CD14-positive monocyte (primary cell): Measurements from ENCODE around the gene CLIP4. TPM values are rescaled to one million over a fixed set of nuclear protein-coding genes. Genes with fewer than 3 reads are reported as not detected.

Source experiments
- DNase-seq, 3 donors: peaks; one replicate each; pipeline ENCODE4 v3.0.0-alpha.2; 2011 to 2022
- H2AFZ ChIP-seq: 2 replicates; pipeline ENCODE4 v1.6.0; 2012; ENCODE audit warnings: mild to moderate bottlenecking, low read depth, low read length, inconsistent platforms; ENCODE audit not compliant: insufficient read depth, poor library complexity, severe bottlenecking
- H3K27ac ChIP-seq, 2 donors: 1 replicate in 1 of 2; 2 replicates in 1 of 2; pipeline ENCODE4 v1.5.1; 2012 to 2013; ENCODE audit warnings: low read length in 2 of 2, control low read depth in 1 of 2, inconsistent platforms in 1 of 2, low read depth in 1 of 2, mild to moderate bottlenecking in 1 of 2
- H3K27me3 ChIP-seq, 2 donors: one replicate each; pipeline versions ENCODE4 v1.6.0 to v1.6.1; 2011 to 2013; ENCODE audit warnings: low read length in 2 of 2; ENCODE audit not compliant: control insufficient read depth in 2 of 2, insufficient read depth in 2 of 2
- H3K36me3 ChIP-seq, 2 donors: replicated peaks in 1 of 2; 1 replicate in 1 of 2; 2 replicates in 1 of 2; pipeline versions ENCODE4 v1.5.1 to v1.6.1; 2012 to 2013; ENCODE audit warnings: low read length in 2 of 2, control low read depth in 1 of 2, inconsistent platforms in 1 of 2, mild to moderate bottlenecking in 1 of 2; ENCODE audit not compliant: insufficient read depth in 2 of 2, control insufficient read depth in 1 of 2
- H3K4me1 ChIP-seq, 2 donors: 1 replicate in 1 of 2; 2 replicates in 1 of 2; pipeline versions ENCODE4 v1.5.1 to v1.6.1; 2012 to 2013; ENCODE audit warnings: low read length in 2 of 2, control low read depth in 1 of 2, inconsistent platforms in 1 of 2, mild to moderate bottlenecking in 1 of 2, moderate library complexity in 1 of 2; ENCODE audit not compliant: insufficient read depth in 2 of 2, control insufficient read depth in 1 of 2
- H3K4me2 ChIP-seq: replicated peaks from 2 replicates; pipeline ENCODE3; 2012; ENCODE audit warnings: low read length, moderate library complexity, mild to moderate bottlenecking; ENCODE audit not compliant: poor library complexity, severe bottlenecking; ENCODE audit errors: extremely low read depth
- H3K4me3 ChIP-seq, 3 experiments: fragments of 200-600 bp in 1 of 3; sonication (generic) in 1 of 3; replicated peaks in 1 of 3; 1 replicate in 2 of 3; 2 replicates in 1 of 3; pipeline ENCODE4 v1.5.1; 2011 to 2013; ENCODE audit warnings: low read length in 3 of 3, mild to moderate bottlenecking in 3 of 3, control low read depth in 2 of 3, low read depth in 2 of 3, inconsistent platforms in 1 of 3, moderate library complexity in 1 of 3
- H3K79me2 ChIP-seq: 2 replicates; pipeline ENCODE4 v1.6.0; 2012; ENCODE audit warnings: mild to moderate bottlenecking, control low read depth, inconsistent platforms, low read length, moderate library complexity; ENCODE audit not compliant: insufficient read depth
- H3K9ac ChIP-seq: 2 replicates; pipeline ENCODE4 v1.6.0; 2017; ENCODE audit warnings: low read length, mild to moderate bottlenecking; ENCODE audit not compliant: insufficient read depth, poor library complexity, severe bottlenecking
- H3K9me3 ChIP-seq, 2 donors: replicated peaks in 1 of 2; 1 replicate in 1 of 2; 2 replicates in 1 of 2; pipeline versions ENCODE4 v1.5.1 to v1.6.1; 2012 to 2013; ENCODE audit warnings: low read length in 2 of 2, control low read depth in 1 of 2; ENCODE audit not compliant: control insufficient read depth in 1 of 2, insufficient read depth in 1 of 2
- H4K20me1 ChIP-seq: 2 replicates; pipeline ENCODE4 v1.6.0; 2012; ENCODE audit warnings: mild to moderate bottlenecking, low read length, control low read depth, moderate library complexity; ENCODE audit not compliant: insufficient read depth
- H3K27ac Mint-ChIP-seq, 7 donors: one replicate each; pipeline ENCODE4 v1.8.0; 2020; ENCODE audit warnings: mild to moderate bottlenecking in 7 of 7, mixed read lengths in 7 of 7, moderate library complexity in 6 of 7, inconsistent platforms in 2 of 7
- H3K27me3 Mint-ChIP-seq, 3 donors: one replicate each; pipeline ENCODE4 v1.8.0; 2021 to 2022; ENCODE audit warnings: low read depth in 3 of 3, mild to moderate bottlenecking in 3 of 3, mixed read lengths in 3 of 3, moderate library complexity in 3 of 3, inconsistent platforms in 1 of 3
- H3K36me3 Mint-ChIP-seq, 2 donors: one replicate each; pipeline ENCODE4 v1.8.0; 2020; ENCODE audit warnings: mixed read lengths in 2 of 2, inconsistent platforms in 1 of 2, mild to moderate bottlenecking in 1 of 2
- H3K4me1 Mint-ChIP-seq: one replicate; pipeline ENCODE4 v1.8.0; 2020; ENCODE audit warnings: mild to moderate bottlenecking, mixed read lengths
- H3K4me3 Mint-ChIP-seq, 2 donors: one replicate each; pipeline ENCODE4 v1.8.0; 2020; ENCODE audit warnings: mild to moderate bottlenecking in 2 of 2, mixed read lengths in 2 of 2, moderate library complexity in 1 of 2
- H3K9me3 Mint-ChIP-seq, 7 donors: one replicate each; pipeline ENCODE4 v1.8.0; 2020 to 2022; ENCODE audit warnings: mixed read lengths in 7 of 7, mild to moderate bottlenecking in 6 of 7, moderate library complexity in 6 of 7, inconsistent platforms in 2 of 7
- CTCF ChIP-seq: fragments of 200-600 bp; IDR thresholded peaks from one replicate; pipeline ENCODE4 v1.8.0; 2022; ENCODE audit warnings: antibody characterized with exemption, mild to moderate bottlenecking
- WGBS: methylation state at CpG from one replicate; pipeline ENCODE4 v1.1.5; 2013; ENCODE audit warnings: missing lambda C conversion rate; ENCODE audit not compliant: insufficient coverage; 5-methylcytosine and 5-hydroxymethylcytosine counted together
- intact Hi-C, 2 donors: fragments of 100-400 bp; cut with micrococcal nuclease; formaldehyde crosslinking; loops; one replicate each; pipeline versions ENCODE4 v1.15.0 to v1.15.1; 2023
- polyA plus RNA-seq, 3 donors: library from polyadenylated mRNA; depleted of rRNA in 1 of 3; unstranded in 2 of 3; stranded (reverse) in 1 of 3; fragments of 300-500 nt in 2 of 3; fragments of >200 nt in 1 of 3; fragmentation: Illumina TruSeq in 2 of 3; gene quantifications; 1 replicate in 2 of 3; 2 replicates in 1 of 3; pipeline ENCODE4 v1.2.3, GENCODE V29; 2012 to 2021

The CLIP4 gene
- polyA plus RNA-seq, 3 donors, result 19.6 to 29.8 (median 21.7) TPM

DNA sequence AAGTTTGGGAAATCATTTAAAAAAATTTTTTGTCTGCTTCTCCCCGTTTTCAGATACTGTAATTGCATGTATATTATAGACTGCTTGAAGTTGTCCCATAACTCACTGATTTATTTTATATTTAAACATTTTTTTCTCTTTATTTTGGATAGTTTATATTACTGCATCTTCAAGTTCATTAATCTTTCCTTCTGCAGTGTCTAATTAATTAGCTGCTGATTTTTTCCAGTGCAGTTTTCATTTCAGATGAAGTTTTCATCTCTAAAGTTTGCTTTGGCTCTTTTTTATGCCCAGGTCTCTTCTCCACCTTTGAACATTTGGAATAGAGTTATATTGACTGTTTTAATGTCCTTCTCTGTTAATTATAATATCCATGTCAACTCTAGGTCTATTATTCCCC is 9.3 kb downstream of the CLIP4 start:
- Mint-ChIP-seq H3K27me3 (no peaks in the 10 kb centered on the region), H3K4me3 (no peak overlapping the region), H3K27ac (peak overlapping the region in 1 of 7 donors; percentile 37), H3K9me3 (peaks cover 10 to 18% (median 14%) of the 10 kb centered on the region in 7 donors), H3K36me3 (peaks cover 51 to 55% of the 10 kb centered on the region in 2 donors), H3K4me1 (peaks cover 3% of the 10 kb centered on the region)
- Histone ChIP-seq H4K20me1 (peaks cover 61% of the 10 kb centered on the region), H3K36me3 (peaks cover 9 to 39% of the 10 kb centered on the region in 2 donors), H3K79me2 (peaks cover 5% of the 10 kb centered on the region), H3K27me3 (no peaks in the 10 kb centered on the region), H3K9me3 (peaks cover 6 to 7% of the 10 kb centered on the region in 2 donors), H2AFZ (no peak overlapping the region), H3K9ac (no peak overlapping the region), H3K4me1 (peaks cover under 1 to 1% of the 10 kb centered on the region in 2 donors), H3K4me2 (no peak overlapping the region), H3K4me3 (no peak overlapping the region), H3K27ac (no peak overlapping the region)
- TF ChIP-seq CTCF, result no peak
- no CpG with 5 or more reads among the region's 1 CpG for WGBS
- intact Hi-C loops, result no loop called here
- no peak for DNase-seq

DNA sequence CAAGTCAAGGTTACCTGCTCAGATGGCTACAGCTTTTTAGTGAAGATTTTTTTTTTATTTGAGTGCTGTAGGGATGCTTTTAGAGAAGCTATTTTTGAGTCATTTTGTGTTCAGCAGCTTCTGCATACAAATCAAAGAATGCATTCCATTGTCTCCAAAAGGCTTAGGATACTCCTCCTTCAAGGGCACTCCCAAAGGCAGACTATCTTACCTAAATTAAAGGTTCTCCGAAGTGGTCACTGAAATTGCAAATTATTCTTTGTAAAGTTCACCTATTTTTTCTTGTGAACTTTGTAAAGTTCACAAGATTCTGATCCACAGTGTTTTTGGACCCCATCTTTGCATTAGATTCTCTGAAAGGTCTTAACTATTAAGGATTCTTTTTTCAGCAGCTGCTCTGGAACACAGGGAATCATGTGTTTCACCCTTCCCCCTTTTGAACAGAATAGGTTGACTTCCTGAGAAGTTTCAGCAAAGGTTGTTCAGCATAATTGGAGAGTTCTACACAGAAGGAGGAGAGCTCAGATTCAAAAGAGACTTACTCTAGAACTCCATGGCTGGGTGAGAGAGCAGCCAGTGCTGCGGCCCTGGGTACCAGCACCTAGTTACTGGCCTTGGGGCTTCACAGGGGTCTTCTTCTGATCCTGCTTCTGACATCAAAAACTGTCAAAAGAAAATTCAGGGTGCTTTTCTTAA is 14.5 kb downstream of the CLIP4 start:
- H3K27ac Mint-ChIP-seq, result peak overlapping the region in 1 of 7 donors; percentile 47
- no peak overlapping the region for H3K4me3 Mint-ChIP-seq

More for the DNA sequence above, 14.5 kb downstream of the CLIP4 start:
- Mint-ChIP-seq H3K4me1 (peaks cover 13% of the 10 kb centered on the region), H3K9me3 (peaks cover 0 to 5% (median 1%) of the 10 kb centered on the region in 7 donors), H3K36me3 (peaks cover 54 to 59% of the 10 kb centered on the region in 2 donors), H3K27me3 (no peaks in the 10 kb centered on the region)
- no peak overlapping the region for H3K4me2 ChIP-seq
- no peak for DNase-seq
- intact Hi-C loops, result no loop called here
- no peak overlapping the region for H3K4me3 ChIP-seq
- H4K20me1 ChIP-seq, result peaks cover 45% of the 10 kb centered on the region
- peaks cover 22 to 45% of the 10 kb centered on the region in 2 donors for H3K36me3 ChIP-seq
- WGBS, result 100% methylated on average over 1 of the region's 2 CpGs
- H2AFZ ChIP-seq, result no peak overlapping the region
- peaks cover 3 to 7% of the 10 kb centered on the region in 2 donors for H3K4me1 ChIP-seq
- no peaks in the 10 kb centered on the region for H3K27me3 ChIP-seq
- no peaks in the 10 kb centered on the region for H3K9me3 ChIP-seq
- no peak for TF ChIP-seq CTCF
- no peak overlapping the region for H3K9ac ChIP-seq
- no peak overlapping the region for H3K27ac ChIP-seq
- no peaks in the 10 kb centered on the region for H3K79me2 ChIP-seq
